ENCODE measurements around the gene KCNC4. TPM values are rescaled to one million over a fixed set of nuclear protein-coding genes. Genes with fewer than 3 reads are reported as not detected.

Gene KCNC4
- total RNA-seq, 1 donor = 1.4 TPM

DNA sequence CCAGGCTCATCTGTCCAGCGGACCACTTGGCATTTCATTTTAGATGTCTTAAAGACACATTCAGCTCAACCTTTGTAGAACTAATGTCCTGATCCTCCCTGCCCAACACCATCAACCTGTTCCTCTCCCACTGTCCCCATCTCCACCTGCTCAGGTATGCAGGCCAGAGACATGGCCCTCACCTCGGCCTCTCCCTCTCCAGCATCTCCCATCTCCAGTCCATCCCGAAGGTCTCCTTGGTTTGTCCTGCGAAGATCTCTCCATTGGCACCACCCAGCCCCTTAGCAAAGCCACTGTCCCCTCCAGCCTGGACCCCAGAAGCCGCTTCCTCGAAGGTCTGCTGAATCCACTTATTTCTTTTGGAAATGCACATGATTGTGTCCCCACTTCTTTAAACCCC is 20.9 kb upstream of the KCNC4 start:
- peaks cover 17% of the 10 kb centered on the region for H3K4me1 ChIP-seq (ENCODE audit: insufficient read depth, low read length)
- no peak overlapping the region for H3K27ac ChIP-seq (ENCODE audit: low read depth, low read length)

DNA sequence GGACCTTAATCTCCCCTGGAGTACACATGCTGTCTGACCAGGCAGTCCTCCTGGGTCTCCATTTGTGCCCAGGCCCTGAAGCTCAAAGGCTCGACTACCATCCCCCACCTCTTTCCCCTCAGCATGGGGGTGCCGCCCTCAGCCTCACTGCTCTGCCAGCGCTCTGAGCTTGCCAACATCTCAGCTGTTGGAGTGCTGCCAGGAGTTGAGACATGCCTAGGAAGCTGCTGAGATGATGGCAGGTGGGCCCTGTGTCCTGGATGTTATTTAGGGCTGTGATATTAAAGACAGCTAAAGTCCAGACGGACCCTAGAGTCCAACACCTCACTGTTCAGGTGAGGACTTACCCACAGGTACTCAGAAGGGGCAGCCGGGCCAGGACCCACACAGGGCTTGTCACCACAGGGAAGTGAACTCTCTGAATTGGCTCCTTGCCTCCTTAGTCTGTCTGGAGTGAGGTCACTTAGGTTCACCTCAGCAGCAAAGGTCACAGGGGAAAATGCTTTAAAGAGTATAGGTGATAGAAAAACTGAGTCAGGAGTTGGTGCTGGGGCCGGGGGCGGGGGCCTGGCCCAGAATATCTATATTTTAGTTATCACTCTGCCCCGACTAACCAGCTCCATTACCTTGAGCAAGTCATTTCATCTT is 19.7 kb upstream of the KCNC4 start:
- Histone ChIP-seq H3K4me3 (ENCODE audit: insufficient read depth, low read length) (no peak overlapping the region), H3K4me2 (ENCODE audit: insufficient read depth, low read length) (no peak overlapping the region), H3K27me3 (ENCODE audit: insufficient read depth, low read length) (no peaks in the 10 kb centered on the region), H3K79me2 (ENCODE audit: insufficient read depth, low read length) (no peaks in the 10 kb centered on the region), H3K9me3 (ENCODE audit: low read depth, low read length) (no peaks in the 10 kb centered on the region), H3K36me3 (ENCODE audit: insufficient read depth, low read length) (no peaks in the 10 kb centered on the region), H2AFZ (ENCODE audit: low read length) (no peak overlapping the region), H4K20me1 (ENCODE audit: insufficient read depth, low read length) (no peaks in the 10 kb centered on the region), H3K4me1 (ENCODE audit: insufficient read depth, low read length) (peaks cover 17% of the 10 kb centered on the region), H3K27ac (ENCODE audit: low read depth, low read length) (no peak overlapping the region)
- peak; percentile 54 for DNase-seq (ENCODE audit: insufficient read length, low spot score, missing footprints)
- TF ChIP-seq, protein P1, sequence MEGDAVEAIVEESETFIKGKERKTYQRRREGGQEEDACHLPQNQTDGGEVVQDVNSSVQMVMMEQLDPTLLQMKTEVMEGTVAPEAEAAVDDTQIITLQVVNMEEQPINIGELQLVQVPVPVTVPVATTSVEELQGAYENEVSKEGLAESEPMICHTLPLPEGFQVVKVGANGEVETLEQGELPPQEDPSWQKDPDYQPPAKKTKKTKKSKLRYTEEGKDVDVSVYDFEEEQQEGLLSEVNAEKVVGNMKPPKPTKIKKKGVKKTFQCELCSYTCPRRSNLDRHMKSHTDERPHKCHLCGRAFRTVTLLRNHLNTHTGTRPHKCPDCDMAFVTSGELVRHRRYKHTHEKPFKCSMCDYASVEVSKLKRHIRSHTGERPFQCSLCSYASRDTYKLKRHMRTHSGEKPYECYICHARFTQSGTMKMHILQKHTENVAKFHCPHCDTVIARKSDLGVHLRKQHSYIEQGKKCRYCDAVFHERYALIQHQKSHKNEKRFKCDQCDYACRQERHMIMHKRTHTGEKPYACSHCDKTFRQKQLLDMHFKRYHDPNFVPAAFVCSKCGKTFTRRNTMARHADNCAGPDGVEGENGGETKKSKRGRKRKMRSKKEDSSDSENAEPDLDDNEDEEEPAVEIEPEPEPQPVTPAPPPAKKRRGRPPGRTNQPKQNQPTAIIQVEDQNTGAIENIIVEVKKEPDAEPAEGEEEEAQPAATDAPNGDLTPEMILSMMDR (IDR thresholded peaks at IDR 0.05; ENCODE audit: extremely low read depth, low read depth, low read length) = no peak

More for the DNA sequence above, 20.9 kb upstream of the KCNC4 start:
- Histone ChIP-seq H3K4me2 (ENCODE audit: insufficient read depth, low read length) (no peak overlapping the region), H3K9me3 (ENCODE audit: low read depth, low read length) (no peaks in the 10 kb centered on the region), H3K27me3 (ENCODE audit: insufficient read depth, low read length) (no peaks in the 10 kb centered on the region), H3K36me3 (ENCODE audit: insufficient read depth, low read length) (no peaks in the 10 kb centered on the region), H3K4me3 (ENCODE audit: insufficient read depth, low read length) (no peak overlapping the region), H4K20me1 (ENCODE audit: insufficient read depth, low read length) (no peaks in the 10 kb centered on the region), H2AFZ (ENCODE audit: low read length) (no peak overlapping the region), H3K79me2 (ENCODE audit: insufficient read depth, low read length) (no peaks in the 10 kb centered on the region)
- TF ChIP-seq, protein P1 (IDR thresholded peaks at IDR 0.05; ENCODE audit: extremely low read depth, low read depth, low read length) = no peak
- DNase-seq (ENCODE audit: insufficient read length, low spot score, missing footprints) = peak; percentile 80

DNA sequence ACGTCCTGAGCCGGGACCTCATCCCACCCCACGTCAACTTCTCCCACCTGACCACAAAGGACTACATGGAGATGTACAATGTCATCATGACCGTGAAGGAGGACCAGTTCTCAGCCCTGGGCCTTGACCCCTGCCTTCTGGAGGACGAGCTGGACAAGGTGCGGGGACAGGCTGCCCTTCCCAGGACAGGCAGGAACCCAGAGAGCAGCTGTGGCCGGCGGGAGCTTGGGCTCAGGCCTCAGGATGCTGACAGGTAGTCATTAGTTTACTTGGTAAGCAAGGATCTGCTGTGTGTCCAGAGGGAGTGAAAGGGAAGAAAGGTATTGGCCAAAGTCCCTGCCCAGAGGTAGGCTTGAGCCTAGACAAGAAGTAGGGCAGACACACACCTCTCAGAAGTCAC is 17.6 kb upstream of the KCNC4 start:
- TF ChIP-seq, protein P1 (IDR thresholded peaks at IDR 0.05; ENCODE audit: extremely low read depth, low read depth, low read length) = no peak
- H3K79me2 ChIP-seq (ENCODE audit: insufficient read depth, low read length) = no peaks in the 10 kb centered on the region
- no peaks in the 10 kb centered on the region for H3K27me3 ChIP-seq (ENCODE audit: insufficient read depth, low read length)
- H3K9me3 ChIP-seq (ENCODE audit: low read depth, low read length) = no peaks in the 10 kb centered on the region
- no peaks in the 10 kb centered on the region for H3K36me3 ChIP-seq (ENCODE audit: insufficient read depth, low read length)
- H2AFZ ChIP-seq (ENCODE audit: low read length) = no peak overlapping the region
- H3K4me1 ChIP-seq (ENCODE audit: insufficient read depth, low read length) = peaks cover 13% of the 10 kb centered on the region
- no peak overlapping the region for H3K4me3 ChIP-seq (ENCODE audit: insufficient read depth, low read length)
- peak; percentile 59 for DNase-seq (ENCODE audit: insufficient read length, low spot score, missing footprints)
- H3K4me2 ChIP-seq (ENCODE audit: insufficient read depth, low read length) = no peak overlapping the region
- H3K27ac ChIP-seq (ENCODE audit: low read depth, low read length) = no peak overlapping the region
- H4K20me1 ChIP-seq (ENCODE audit: insufficient read depth, low read length) = no peaks in the 10 kb centered on the region

DNA sequence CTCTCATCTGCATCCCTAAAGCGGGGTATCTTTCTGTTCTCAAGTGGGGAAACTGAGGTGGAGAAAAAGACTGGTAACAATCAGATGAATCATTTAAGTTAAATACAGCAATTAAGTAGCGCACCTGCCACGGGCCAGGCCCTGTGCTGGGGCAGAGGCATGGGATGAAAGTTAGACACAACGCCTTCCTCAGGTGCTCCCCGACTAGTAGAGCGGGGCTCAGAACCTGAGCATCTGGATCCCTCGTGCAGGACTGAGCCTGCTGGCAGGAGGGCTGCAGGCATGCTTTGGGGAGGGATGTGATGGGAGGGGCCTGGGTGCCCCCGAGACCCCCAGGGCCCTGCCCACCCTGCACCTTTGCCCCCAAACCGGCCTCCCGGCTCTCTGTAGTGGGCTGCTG is 14.9 kb upstream of the KCNC4 start:
- Histone ChIP-seq H3K27me3 (ENCODE audit: insufficient read depth, low read length) (no peaks in the 10 kb centered on the region), H2AFZ (ENCODE audit: low read length) (no peak overlapping the region), H3K4me3 (ENCODE audit: insufficient read depth, low read length) (no peak overlapping the region), H3K36me3 (ENCODE audit: insufficient read depth, low read length) (no peaks in the 10 kb centered on the region), H3K79me2 (ENCODE audit: insufficient read depth, low read length) (no peaks in the 10 kb centered on the region), H4K20me1 (ENCODE audit: insufficient read depth, low read length) (no peaks in the 10 kb centered on the region), H3K4me1 (ENCODE audit: insufficient read depth, low read length) (no peaks in the 10 kb centered on the region), H3K27ac (ENCODE audit: low read depth, low read length) (no peak overlapping the region), H3K4me2 (ENCODE audit: insufficient read depth, low read length) (no peak overlapping the region), H3K9me3 (ENCODE audit: low read depth, low read length) (no peaks in the 10 kb centered on the region)
- TF ChIP-seq, protein P1 (IDR thresholded peaks at IDR 0.05; ENCODE audit: extremely low read depth, low read depth, low read length) = no peak
- DNase-seq (ENCODE audit: insufficient read length, low spot score, missing footprints) = peak; percentile 62
